PC-9 (cell line): ENCODE measurements around the gene SH2D1B.

Experiments used
- EZH2 ChIP-seq: fragments of 200-600 bp; sonication (generic); IDR thresholded peaks from 2 replicates; pipeline ENCODE4 v1.8.0; 2017; ENCODE audit warnings: antibody characterized with exemption, low read depth
- TF ChIP-seq, protein P1 (sequence below): fragments of 200-600 bp; sonication (generic); conservative IDR thresholded peaks from 2 replicates; pipeline ENCODE4 v1.6.1; 2017; ENCODE audit warnings: mixed run types, antibody characterized with exemption, mild to moderate bottlenecking, moderate library complexity

DNA sequence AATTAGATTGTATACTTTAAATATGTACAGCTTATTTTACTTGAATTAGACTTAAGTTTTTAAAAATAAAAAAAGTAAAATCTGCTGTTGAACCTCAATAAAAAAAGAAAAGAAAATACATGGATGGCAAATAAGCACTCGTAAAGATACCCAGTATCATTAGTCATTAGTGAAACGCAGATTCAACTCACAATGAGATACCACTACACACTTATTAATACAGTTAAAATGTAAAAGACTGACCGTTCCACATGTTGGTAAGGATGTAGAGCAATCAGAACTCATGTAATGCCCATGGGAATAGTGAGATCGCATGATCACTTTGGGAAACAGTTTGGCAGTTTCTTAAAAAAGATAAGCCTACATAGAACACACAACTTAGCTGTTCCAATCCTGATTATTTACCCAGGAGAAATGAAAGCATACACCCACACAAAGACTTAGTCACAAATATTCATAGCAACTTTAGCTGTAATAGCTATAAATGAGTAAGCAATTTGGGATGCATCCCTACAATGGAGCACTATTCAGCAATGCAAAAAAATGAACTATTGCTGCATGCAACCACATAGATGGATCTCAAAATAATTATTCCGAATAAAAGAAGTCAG, 7.3 kb downstream of the SH2D1B start:
- TF ChIP-seq, protein P1, sequence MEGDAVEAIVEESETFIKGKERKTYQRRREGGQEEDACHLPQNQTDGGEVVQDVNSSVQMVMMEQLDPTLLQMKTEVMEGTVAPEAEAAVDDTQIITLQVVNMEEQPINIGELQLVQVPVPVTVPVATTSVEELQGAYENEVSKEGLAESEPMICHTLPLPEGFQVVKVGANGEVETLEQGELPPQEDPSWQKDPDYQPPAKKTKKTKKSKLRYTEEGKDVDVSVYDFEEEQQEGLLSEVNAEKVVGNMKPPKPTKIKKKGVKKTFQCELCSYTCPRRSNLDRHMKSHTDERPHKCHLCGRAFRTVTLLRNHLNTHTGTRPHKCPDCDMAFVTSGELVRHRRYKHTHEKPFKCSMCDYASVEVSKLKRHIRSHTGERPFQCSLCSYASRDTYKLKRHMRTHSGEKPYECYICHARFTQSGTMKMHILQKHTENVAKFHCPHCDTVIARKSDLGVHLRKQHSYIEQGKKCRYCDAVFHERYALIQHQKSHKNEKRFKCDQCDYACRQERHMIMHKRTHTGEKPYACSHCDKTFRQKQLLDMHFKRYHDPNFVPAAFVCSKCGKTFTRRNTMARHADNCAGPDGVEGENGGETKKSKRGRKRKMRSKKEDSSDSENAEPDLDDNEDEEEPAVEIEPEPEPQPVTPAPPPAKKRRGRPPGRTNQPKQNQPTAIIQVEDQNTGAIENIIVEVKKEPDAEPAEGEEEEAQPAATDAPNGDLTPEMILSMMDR: no peak
- TF ChIP-seq EZH2: no peak
